K562 (cell line): ENCODE data around the gene C2CD4D. TPM values are rescaled to one million over a fixed set of nuclear protein-coding genes. Genes with fewer than 3 reads are reported as not detected.

Source experiments
- ATAC-seq: fragments of 200-7000 bp; cut with Tn5 transposase; 3 replicates; pipeline ENCODE4 v1.9.1; 2020; ENCODE audit warnings: moderate library complexity
- BruUV-seq: library from RNA; stranded (reverse); fragments of 400-500 nt; replicated peaks from 2 replicates; lab custom pipeline; 2021; lab: Mats Ljungman, UMichigan
- CTCF ChIA-PET: fragments of 300-600 bp; formaldehyde crosslinking; extraction: SDS; loops from one replicate; lab custom pipeline; 2021; ENCODE audit warnings: low intra/inter-chr PET ratio; lab: Yijun Ruan, JAX
- POLR2A ChIA-PET: fragments of 300-600, 350-650 bp; sonication (Branson Sonifier 250); formaldehyde crosslinking; extraction: SDS; loops from one replicate; lab custom pipeline; 2021; ENCODE audit warnings: antibody characterized with exemption, inconsistent platforms; lab: Yijun Ruan, JAX
- DNase-seq, 4 experiments: peaks; one replicate each; pipeline versions ENCODE4 v3.0.0 to v3.0.0-alpha.2; 2011 to 2018; ENCODE audit warnings: low spot score in 3 of 4, mixed read lengths in 3 of 4; ENCODE audit errors: extremely low read depth in 1 of 4
- FAIRE-seq: peaks from 2 replicates; lab custom pipeline; 2011; peaks lifted over from hg19 to GRCh38; lab: Jason Lieb, UNC
- H2AFZ ChIP-seq: 2 replicates; pipeline ENCODE4 v1.6.0; 2011; ENCODE audit warnings: low read depth, low read length, control low read depth, inconsistent platforms
- H3K27ac ChIP-seq: fragments of 200-600 bp; 3 replicates; pipeline ENCODE4 v1.8.0; 2011; ENCODE audit warnings: low read depth, mild to moderate bottlenecking, control low read depth, inconsistent platforms, low read length, moderate library complexity, mixed read lengths; ENCODE audit errors: extremely low read depth
- H3K27me3 ChIP-seq, 2 experiments: fragments of 300-600 bp in 1 of 2; 2 replicates in 1 of 2; 3 replicates in 1 of 2; pipeline versions ENCODE4 v1.6.0 to v1.8.0; 2011; ENCODE audit warnings: inconsistent platforms in 2 of 2, low read length in 2 of 2, mild to moderate bottlenecking in 1 of 2, mixed read lengths in 1 of 2, moderate library complexity in 1 of 2; ENCODE audit not compliant: control insufficient read depth in 2 of 2, insufficient read depth in 2 of 2
- H3K36me3 ChIP-seq: fragments of 300-600 bp; 3 replicates; pipeline ENCODE4 v1.8.0; 2011; ENCODE audit warnings: mild to moderate bottlenecking, low read length, inconsistent platforms; ENCODE audit not compliant: control insufficient read depth, insufficient read depth
- H3K4me1 ChIP-seq, 2 experiments: fragments of 200-600 bp in 1 of 2; replicated peaks in 1 of 2; 2 replicates in 1 of 2; 3 replicates in 1 of 2; pipeline versions ENCODE4 v1.5.1 to v1.8.0; 2011; ENCODE audit warnings: inconsistent platforms in 2 of 2, low read length in 2 of 2, mild to moderate bottlenecking in 1 of 2, mixed read lengths in 1 of 2, moderate library complexity in 1 of 2; ENCODE audit not compliant: control insufficient read depth in 2 of 2, insufficient read depth in 2 of 2
- H3K4me2 ChIP-seq: 2 replicates; pipeline ENCODE4 v1.6.1; 2011; ENCODE audit warnings: low read length, control low read depth, inconsistent platforms, mixed read lengths; ENCODE audit not compliant: insufficient read depth
- H3K4me3 ChIP-seq: fragments of 200-600 bp; sonication (generic), shearing (Covaris generic); 2 replicates; pipeline ENCODE4 v1.5.1; 2016; ENCODE audit warnings: control low read depth, inconsistent platforms
- H3K79me2 ChIP-seq: fragments of 200-600 bp; 3 replicates; pipeline ENCODE4 v1.8.0; 2011; ENCODE audit warnings: low read length, inconsistent platforms; ENCODE audit not compliant: control insufficient read depth, insufficient read depth
- H3K9ac ChIP-seq, 2 experiments: 2 replicates each; pipeline versions ENCODE4 v1.6.0 to v1.6.1; 2011; ENCODE audit warnings: low read depth in 2 of 2, low read length in 2 of 2, control low read depth in 1 of 2, inconsistent platforms in 1 of 2, mild to moderate bottlenecking in 1 of 2, mixed read lengths in 1 of 2; ENCODE audit not compliant: insufficient read depth in 1 of 2
- H3K9me1 ChIP-seq: one replicate; pipeline ENCODE4 v1.6.0; 2011; ENCODE audit warnings: inconsistent platforms, mild to moderate bottlenecking, low read length, moderate library complexity; ENCODE audit not compliant: control insufficient read depth, insufficient read depth
- H3K9me3 ChIP-seq: replicated peaks from 2 replicates; pipeline ENCODE4 v1.5.1; 2011; ENCODE audit warnings: low read depth, low read length, inconsistent platforms; ENCODE audit not compliant: control insufficient read depth, insufficient read depth
- H4K20me1 ChIP-seq: replicated peaks from 2 replicates; pipeline ENCODE4 v1.6.1; 2011; ENCODE audit warnings: low read length, inconsistent platforms, mixed read lengths; ENCODE audit not compliant: control insufficient read depth, insufficient read depth
- C11orf30 ChIP-seq: fragments of 450-650 bp; IDR thresholded peaks from 2 replicates; pipeline ENCODE4 v1.6.1; 2016; ENCODE audit warnings: low read depth, mild to moderate bottlenecking
- GABPA ChIP-seq: fragments of 200-800 bp; sonication (Bioruptor generic); conservative IDR thresholded peaks from 2 replicates; pipeline ENCODE4 v1.6.1; 2016; ENCODE audit warnings: low read depth, missing genetic modification characterization, missing compliant biosample characterization
- MBD1 ChIP-seq: fragments of 250-450 bp; sonication (Bioruptor Pico); IDR thresholded peaks from 2 replicates; pipeline ENCODE4 v1.8.0; 2022; ENCODE audit warnings: inconsistent platforms
- NR2C2 ChIP-seq, 2 experiments: fragments of 200-800 bp in 1 of 2; sonication (Bioruptor generic) in 1 of 2; sonication (generic) in 1 of 2; formaldehyde crosslinking in 1 of 2; IDR thresholded peaks; 2 replicates each; pipeline versions ENCODE4 v1.6.1 to v1.8.0; 2016 to 2022; ENCODE audit warnings: mild to moderate bottlenecking in 1 of 2, missing compliant biosample characterization in 1 of 2, missing genetic modification characterization in 1 of 2, missing genetic modification reagents in 1 of 2
- RERE ChIP-seq: sonication (generic); formaldehyde crosslinking; IDR thresholded peaks from 2 replicates; pipeline ENCODE4 v1.8.0; 2023; ENCODE audit warnings: missing genetic modification reagents, mild to moderate bottlenecking, borderline replicate concordance
- RUNX1 ChIP-seq: sonication (generic); IDR thresholded peaks from 2 replicates; pipeline ENCODE4 v1.6.1; 2016; ENCODE audit warnings: antibody characterized with exemption, low read depth
- WGBS: fragments of 100-300 bp; shearing (Covaris generic); methylation state at CpG from one replicate; pipeline ENCODE4 v1.1.6; 2016; ENCODE audit warnings: low coverage, mixed read lengths; ENCODE audit not compliant: insufficient coverage; ENCODE audit errors: missing lambda C conversion rate; 5-methylcytosine and 5-hydroxymethylcytosine counted together
- in situ Hi-C: fragments of 300-500 bp; cut with MboI; formaldehyde crosslinking; loops from 4 replicates; pipeline ENCODE4 v1.15.0; 2018; ENCODE audit warnings: inconsistent platforms, mixed read lengths
- intact Hi-C: fragments of 100-400 bp; cut with micrococcal nuclease; formaldehyde crosslinking; loops from 2 replicates; pipeline ENCODE4 v1.14.2; 2022
- polyA plus RNA-seq, 8 experiments: library from polyadenylated mRNA; depleted of rRNA in 4 of 8; stranded (reverse) in 5 of 8; unstranded in 3 of 8; fragments of >200 nt; fragmentation: Nextera tagmentation in 2 of 8; fragmentation: Illumina TruSeq in 1 of 8; extraction: Ambion mirVana in 2 of 8; extraction: Trizol in 1 of 8; gene quantifications; 2 replicates each; pipeline versions ENCODE4 v1.2.1 to v1.2.3, GENCODE V29; 2011 to 2014; ENCODE audit warnings: inconsistent platforms in 1 of 8, missing spikeins in 1 of 8
- total RNA-seq, 7 experiments: library from RNA; depleted of rRNA in 6 of 7; stranded (reverse); fragments of >200 nt in 6 of 7; fragmentation: Illumina TruSeq in 2 of 7; extraction: Trizol in 2 of 7; gene quantifications; 2 replicates each; pipeline versions ENCODE4 v1.2.1 to v1.2.3, GENCODE V29; 2011 to 2021; ENCODE audit warnings: low replicate concordance in 1 of 7

The C2CD4D gene
- total and polyA plus RNA-seq, 9 of the 15 experiments (the other 6 are each of a cell fraction or from before 2014, with no cell fraction given), result not detected

DNA sequence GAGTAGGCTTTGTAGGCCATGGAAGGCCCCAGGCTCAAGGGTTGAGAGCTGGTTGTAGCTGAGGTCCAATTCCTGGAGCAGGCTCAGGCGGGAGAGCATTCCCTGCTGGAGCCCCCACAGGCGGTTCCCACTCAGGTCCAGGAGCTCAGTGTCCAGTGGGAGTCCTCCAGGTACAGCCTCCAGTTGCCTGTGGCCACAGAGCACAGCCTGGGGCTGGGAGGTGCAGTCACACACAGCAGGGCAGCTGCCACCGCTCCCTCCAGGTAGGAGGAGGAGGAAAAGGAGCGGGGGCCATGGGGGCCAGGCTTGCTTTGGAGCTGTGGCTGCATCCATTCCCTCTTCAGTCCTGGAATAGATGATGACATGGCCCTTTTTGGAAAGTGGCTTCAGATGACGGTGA lies 37.2 kb downstream of the C2CD4D start:
- TF ChIP-seq RERE (CRISPR knock-in tag), result no peak
- no peak for TF ChIP-seq MBD1 (CRISPR knock-in tag)
- TF ChIP-seq C11orf30, result no peak
- no peak for TF ChIP-seq GABPA
- TF ChIP-seq RUNX1, result no peak
- no peak for TF ChIP-seq NR2C2 (CRISPR knock-in tag; IDR thresholded peaks at IDR 0.05)
- no peak for TF ChIP-seq NR2C2 (tag; IDR thresholded peaks at IDR 0.05)
- BruUV-seq, result no TSS peak
- Histone ChIP-seq H3K4me2 (no peak overlapping the region), H2AFZ (no peak overlapping the region), H3K27ac (no peak overlapping the region), H3K9ac (peak overlapping the region in 1 of 2 experiments; percentile 46; a peak in 1 of 4 replicates), H3K4me1 (peaks cover 0 to 8% of the 10 kb centered on the region in 2 experiments; a peak in 1 of 5 replicates), H3K79me2 (no peaks in the 10 kb centered on the region), H3K9me3 (no peaks in the 10 kb centered on the region), H4K20me1 (peaks cover 19% of the 10 kb centered on the region), H3K36me3 (no peaks in the 10 kb centered on the region), H3K4me3 (no peak overlapping the region), H3K27me3 (peaks cover 59 to 90% of the 10 kb centered on the region in 2 experiments), H3K9me1 (no peaks in the 10 kb centered on the region)
- in situ Hi-C loops, result no loop called here
- POLR2A ChIA-PET, result interaction anchor here (0.5 to 1.8 kb wide), 7 partner anchors 12 to 90 kb away, joined by 3 to 9 read pairs (median 3); partner anchors contain the start of gene TDRKH
- CTCF ChIA-PET, result no interaction called here
- 3% methylated on average over 5 of the region's 5 CpGs for WGBS
- no peak for ATAC-seq
- no peak for FAIRE-seq
- intact Hi-C loops, result no loop called here
- no peak for DNase-seq
